Mucosa of descending colon (tissue), 3 donors: ENCODE data around the gene LATS2. TPM values are rescaled to one million over a fixed set of nuclear protein-coding genes. Genes with fewer than 3 reads are reported as not detected.
A peak's percentile ranks its signal among the peaks of the same experiment; 100 is the strongest.

Source experiments
- ATAC-seq: fragments of 200-7000 bp; cut with Tn5 transposase; one replicate; pipeline ENCODE4 v1.9.1; 2020; ENCODE audit warnings: mild to moderate bottlenecking, moderate library complexity
- DNase-seq, 3 donors: peaks; one replicate each; pipeline ENCODE4 v3.0.0-alpha.2; 2020
- H3K36me3 ChIP-seq: fragments of 200-600 bp; one replicate; pipeline ENCODE4 v1.8.0; 2021; ENCODE audit warnings: low read depth, mild to moderate bottlenecking
- H3K4me1 ChIP-seq: fragments of 200-600 bp; one replicate; pipeline ENCODE4 v1.8.0; 2021; ENCODE audit warnings: low read depth, mild to moderate bottlenecking
- H3K4me3 ChIP-seq: fragments of 200-600 bp; one replicate; pipeline ENCODE4 v1.8.0; 2021; ENCODE audit warnings: mild to moderate bottlenecking
- H3K9me3 ChIP-seq: fragments of 200-600 bp; one replicate; pipeline ENCODE4 v1.8.0; 2021; ENCODE audit warnings: mild to moderate bottlenecking
- intact Hi-C, 2 donors: fragments of 100-400 bp; cut with DNase I in 1 of 2; cut with micrococcal nuclease in 1 of 2; formaldehyde crosslinking; loops; one replicate each; pipeline versions ENCODE4 v1.11.0 to v1.11.1; 2022; cut with DNase I, micrococcal nuclease
- total RNA-seq, 3 donors: library from RNA; stranded (reverse); fragmentation: NEBNext Ultra II Directional in 2 of 3; extraction: Animal tissue kit (Norgen Biotek cat#: 25700) in 2 of 3; gene quantifications; one replicate each; pipeline versions ENCODE4 v1.2.1 to v1.2.4, GENCODE V29; 2021 to 2023
- TF ChIP-seq, protein P1 (sequence below): fragments of 200-600 bp; IDR thresholded peaks from one replicate; pipeline ENCODE4 v1.8.0; 2022; ENCODE audit warnings: antibody characterized with exemption, mild to moderate bottlenecking
- donor health status: DM: no; HTN: no; CAD: no; lungs with moderate emphysema.
- donor health status: DM: no; HTN: no; CAD: no.
- donor health status: DM: no; HTN: yes; CAD: no.

Gene LATS2
- total RNA-seq, 3 donors from 2014 or later = 9.1 to 25.9 (median 10.3) TPM

DNA sequence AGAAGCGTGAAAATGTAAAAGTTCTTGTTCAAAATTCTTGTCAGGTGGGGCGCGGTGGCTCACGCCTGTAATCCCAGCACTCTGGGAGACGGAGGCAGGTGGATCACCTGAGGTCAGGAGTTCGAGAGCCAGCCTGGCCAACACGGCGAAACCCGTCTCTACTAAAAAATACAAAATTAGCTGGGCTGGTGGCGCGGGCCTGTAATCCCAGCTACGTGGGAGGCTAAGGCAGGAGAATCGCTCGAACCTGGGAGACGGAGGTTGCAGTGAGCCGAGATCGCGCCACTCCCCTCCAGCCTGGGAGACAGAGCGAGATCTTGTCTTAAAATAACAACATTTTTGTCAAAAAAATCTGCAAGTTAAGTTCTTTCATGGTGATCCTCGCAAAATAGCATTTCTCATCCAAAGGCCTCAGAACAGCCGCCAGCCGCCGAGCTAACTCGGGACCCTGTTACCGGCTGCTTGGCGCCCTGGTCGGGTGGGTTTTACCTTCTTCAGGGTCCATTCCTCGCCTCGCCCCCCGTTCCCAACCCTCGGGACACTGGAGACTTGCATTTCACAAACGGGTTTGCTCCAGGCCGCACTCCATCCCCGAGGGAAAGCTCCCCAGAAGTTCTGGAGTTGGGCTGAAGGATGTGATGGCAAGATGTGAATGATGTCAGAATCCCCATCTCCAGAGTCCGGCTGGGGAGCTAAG, 1.6 kb downstream of the LATS2 start:
- Histone ChIP-seq H3K36me3 (no peaks in the 10 kb centered on the region), H3K4me3 (no peak overlapping the region), H3K4me1 (no peaks in the 10 kb centered on the region), H3K9me3 (no peaks in the 10 kb centered on the region)
- intact Hi-C loops = loop anchor here in 1 of 2 donors (5.0 kb wide), 1 partner anchor 47 kb away; no protein-coding TSS in a partner anchor
- TF ChIP-seq, protein P1, sequence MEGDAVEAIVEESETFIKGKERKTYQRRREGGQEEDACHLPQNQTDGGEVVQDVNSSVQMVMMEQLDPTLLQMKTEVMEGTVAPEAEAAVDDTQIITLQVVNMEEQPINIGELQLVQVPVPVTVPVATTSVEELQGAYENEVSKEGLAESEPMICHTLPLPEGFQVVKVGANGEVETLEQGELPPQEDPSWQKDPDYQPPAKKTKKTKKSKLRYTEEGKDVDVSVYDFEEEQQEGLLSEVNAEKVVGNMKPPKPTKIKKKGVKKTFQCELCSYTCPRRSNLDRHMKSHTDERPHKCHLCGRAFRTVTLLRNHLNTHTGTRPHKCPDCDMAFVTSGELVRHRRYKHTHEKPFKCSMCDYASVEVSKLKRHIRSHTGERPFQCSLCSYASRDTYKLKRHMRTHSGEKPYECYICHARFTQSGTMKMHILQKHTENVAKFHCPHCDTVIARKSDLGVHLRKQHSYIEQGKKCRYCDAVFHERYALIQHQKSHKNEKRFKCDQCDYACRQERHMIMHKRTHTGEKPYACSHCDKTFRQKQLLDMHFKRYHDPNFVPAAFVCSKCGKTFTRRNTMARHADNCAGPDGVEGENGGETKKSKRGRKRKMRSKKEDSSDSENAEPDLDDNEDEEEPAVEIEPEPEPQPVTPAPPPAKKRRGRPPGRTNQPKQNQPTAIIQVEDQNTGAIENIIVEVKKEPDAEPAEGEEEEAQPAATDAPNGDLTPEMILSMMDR = no peak
- ATAC-seq = no peak
- DNase-seq = peak in 2 of 3 donors; percentile 21 to 36

DNA sequence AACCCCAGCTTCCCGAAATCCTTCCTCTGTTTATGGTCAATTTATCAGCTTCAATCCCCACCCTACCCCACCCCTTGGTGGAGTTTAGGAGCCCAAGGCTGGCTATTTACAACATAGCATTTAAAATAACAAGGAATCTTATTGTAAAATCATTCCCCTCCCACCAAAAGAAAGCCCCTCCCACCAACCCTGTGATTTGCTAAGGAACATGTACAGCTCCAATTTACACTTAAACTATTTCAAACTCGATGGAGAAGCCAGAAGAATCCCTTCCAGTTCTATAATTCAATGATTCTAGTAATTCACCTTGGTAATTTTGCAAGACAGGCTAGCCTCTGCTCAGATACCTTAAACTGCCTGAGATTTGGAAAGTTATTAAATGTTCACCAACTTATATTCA, 3.0 kb downstream of the LATS2 start:
- ATAC-seq (no peak), DNase-seq (peak in 1 of 3 donors; percentile 36)
- Histone ChIP-seq H3K9me3 (no peaks in the 10 kb centered on the region), H3K4me1 (no peaks in the 10 kb centered on the region), H3K36me3 (no peaks in the 10 kb centered on the region), H3K4me3 (no peak overlapping the region)
- TF ChIP-seq, protein P1 = no peak
- intact Hi-C loops = no loop called here

DNA sequence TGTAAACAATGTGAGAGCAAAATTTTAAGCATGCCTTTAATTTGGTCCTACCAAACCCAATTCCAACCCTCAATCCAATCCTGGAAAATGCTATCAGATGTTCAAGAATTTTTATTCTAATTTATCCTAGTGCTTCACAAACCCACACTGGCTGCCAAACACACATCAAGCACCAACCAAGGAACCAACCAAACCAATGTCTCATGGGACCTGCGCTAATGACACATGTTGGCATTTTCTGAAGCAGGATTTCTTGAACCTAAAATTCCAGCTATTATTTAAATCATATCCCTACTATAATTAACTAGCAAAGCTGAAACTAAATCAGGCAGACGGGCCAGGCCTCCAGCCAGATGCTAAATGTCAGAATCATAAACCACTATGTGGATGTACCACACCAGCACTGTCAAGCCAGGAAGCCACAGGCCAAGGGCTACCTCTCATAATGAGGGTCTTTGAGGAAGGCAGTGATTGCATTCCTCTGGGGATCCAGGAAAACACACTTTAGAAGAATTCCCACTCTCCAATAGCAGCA, 5.8 kb downstream of the LATS2 start:
- no peak for ATAC-seq
- Histone ChIP-seq H3K36me3 (no peaks in the 10 kb centered on the region), H3K4me3 (no peak overlapping the region), H3K4me1 (no peaks in the 10 kb centered on the region), H3K9me3 (no peaks in the 10 kb centered on the region)
- TF ChIP-seq, protein P1 = no peak
- no peak for DNase-seq
- intact Hi-C loops = no loop called here

DNA sequence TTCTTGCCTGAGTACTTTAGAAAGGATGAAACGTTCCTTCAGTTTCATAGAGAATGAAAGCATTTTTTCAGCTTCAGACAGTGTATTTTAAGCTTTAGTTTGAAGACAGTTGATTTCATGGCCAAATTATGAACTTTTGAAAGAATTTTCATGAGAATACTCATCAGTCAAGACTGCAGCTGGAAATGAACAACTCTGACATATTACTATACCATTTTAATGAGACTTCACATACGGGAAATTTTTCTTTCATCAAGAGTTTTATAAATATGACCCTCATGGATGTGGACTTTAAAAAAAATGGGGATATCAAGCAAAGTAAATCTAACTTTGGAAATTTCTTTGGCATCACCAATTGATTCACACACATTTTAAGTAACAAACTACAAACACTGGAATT, 6.4 kb downstream of the LATS2 start:
- Histone ChIP-seq H3K4me1 (no peaks in the 10 kb centered on the region), H3K4me3 (no peak overlapping the region), H3K9me3 (no peaks in the 10 kb centered on the region), H3K36me3 (no peaks in the 10 kb centered on the region)
- intact Hi-C loops = no loop called here
- ATAC-seq (no peak), DNase-seq (no peak)
- TF ChIP-seq, protein P1 = no peak

DNA sequence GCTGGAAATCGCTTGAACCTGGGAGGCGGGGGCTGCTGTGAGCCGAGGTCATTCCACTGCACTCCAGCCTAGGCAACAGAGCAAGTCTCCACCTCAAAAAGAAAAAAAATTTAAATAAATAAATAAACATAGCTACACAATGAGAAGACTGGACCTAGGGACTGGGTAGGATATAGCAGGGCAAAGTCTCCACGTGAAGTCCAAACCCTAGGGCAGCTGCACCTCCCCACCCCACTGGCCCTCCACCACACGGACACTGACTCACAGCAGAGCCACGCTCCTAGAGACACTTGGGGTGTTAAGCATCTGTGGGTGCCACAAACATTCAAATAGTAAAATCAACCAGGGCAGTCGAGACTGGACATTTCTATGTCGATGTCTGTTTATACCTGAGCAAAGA, 7.1 kb downstream of the LATS2 start:
- H3K9me3 ChIP-seq = no peaks in the 10 kb centered on the region
- H3K4me3 ChIP-seq = no peak overlapping the region
- DNase-seq (no peak), ATAC-seq (peak; percentile 24)
- intact Hi-C loops = no loop called here
- no peaks in the 10 kb centered on the region for H3K4me1 ChIP-seq
- H3K36me3 ChIP-seq = no peaks in the 10 kb centered on the region
- TF ChIP-seq, protein P1 = no peak
